ENCODE measurements around the gene ZNF165.

GRCh38 chr6:28068067-28068466 lies 12.3 kb upstream of the ZNF165 start:
- TF ChIP-seq CTCF (conservative IDR thresholded peaks at IDR 0.05; ENCODE audit: low read depth, low read length) (no peak), EZH2 (IDR thresholded peaks at IDR 0.05; ENCODE audit: borderline replicate concordance, low read depth, low read length, poor library complexity, severe bottlenecking) (no peak)
